HL-60 (cell line): ENCODE results near the gene MICU2.

ENCODE experiments used
- CTCF ChIP-seq: IDR thresholded peaks from one replicate; pipeline ENCODE4 v1.5.1; 2011; ENCODE audit warnings: low read length, control low read depth, inconsistent platforms; ENCODE audit not compliant: insufficient read depth
- GABPA ChIP-seq: IDR thresholded peaks from 2 replicates; pipeline ENCODE4 v1.6.1; 2012; ENCODE audit warnings: low read depth
- POLR2AphosphoS5 ChIP-seq: IDR thresholded peaks from 2 replicates; pipeline ENCODE4 v1.6.1; 2012; ENCODE audit warnings: low read depth

DNA sequence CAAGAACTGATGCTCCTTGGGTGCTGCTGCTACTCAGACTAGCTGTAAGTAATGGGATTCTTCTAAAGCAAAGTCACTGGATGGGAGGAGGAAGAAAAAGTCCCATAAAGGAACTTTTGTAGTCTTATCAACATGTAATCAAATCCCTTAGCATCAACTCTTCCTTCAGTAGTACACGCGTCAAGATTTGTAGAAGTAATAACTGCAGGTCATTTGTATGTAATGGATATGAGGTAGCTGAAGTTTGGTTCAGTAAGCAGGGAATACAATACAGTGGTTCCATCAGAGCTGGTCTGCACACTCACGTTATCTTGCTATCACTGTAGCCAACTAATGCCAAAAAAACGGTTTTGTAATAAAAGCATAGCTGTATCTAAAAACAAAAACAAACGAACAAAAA is 72.5 kb downstream of the MICU2 start:
- no peak for TF ChIP-seq CTCF
- TF ChIP-seq POLR2AphosphoS5, result no peak
- no peak for TF ChIP-seq GABPA
